HG03196 (cell line): ENCODE data around the gene TRAP1.

Experiments used
- ATAC-seq: cut with Tn5 transposase; IDR thresholded peaks from one replicate; pipeline ENCODE4 v1.9.1; 2021; ENCODE audit not compliant: unreplicated experiment

Gene TRAP1

GRCh38 chr16:3652373-3653195, 64.7 kb downstream of the TRAP1 start:
- no peak for ATAC-seq

- ATAC-seq, result no peak
Observed at GRCh38 chr16:3651461-3652372, 65.6 kb downstream of the TRAP1 start.

GRCh38 chr16:3650631-3651265, 66.6 kb downstream of the TRAP1 start:
- no peak for ATAC-seq

GRCh38 chr16:3646348-3646920, 70.9 kb downstream of the TRAP1 start:
- no peak for ATAC-seq

GRCh38 chr16:3645504-3646347, 71.6 kb downstream of the TRAP1 start:
- ATAC-seq, result no peak

- ATAC-seq, result no peak
Observed at GRCh38 chr16:3645108-3645503, 72.2 kb downstream of the TRAP1 start.

- ATAC-seq, result no peak
Observed at GRCh38 chr16:3643095-3643730, 74.1 kb downstream of the TRAP1 start.

GRCh38 chr16:3642397-3643094, 74.8 kb downstream of the TRAP1 start:
- ATAC-seq, result no peak

GRCh38 chr16:3641801-3642396, 75.4 kb downstream of the TRAP1 start:
- ATAC-seq, result no peak

- ATAC-seq, result no peak
Observed at GRCh38 chr16:3640632-3641501, 76.5 kb downstream of the TRAP1 start.

- ATAC-seq, result no peak
Observed at GRCh38 chr16:3640207-3640606, 77.1 kb downstream of the TRAP1 start.

GRCh38 chr16:3638916-3639644, 78.2 kb downstream of the TRAP1 start:
- ATAC-seq, result no peak

GRCh38 chr16:3637371-3637923, 79.9 kb downstream of the TRAP1 start:
- ATAC-seq, result no peak

GRCh38 chr16:3625911-3626732, 91.2 kb downstream of the TRAP1 start:
- ATAC-seq, result no peak

GRCh38 chr16:3625331-3625730, 92.0 kb downstream of the TRAP1 start:
- ATAC-seq, result no peak

GRCh38 chr16:3623642-3624041, 93.7 kb downstream of the TRAP1 start:
- ATAC-seq, result no peak
